Endometrium (tissue), 2 donors: ENCODE data around the gene TSPAN11.
"Not testable (repeated sequence)": the region's sequence is repeated elsewhere in the genome, so short reads cannot be mapped to it uniquely, and the experiment has no call there.

Source experiments
- FAIRE-seq: peaks from 2 replicates; lab custom pipeline; 2012; peaks lifted over from hg19 to GRCh38; lab: Jason Lieb, UNC
- donor health status: control.
- donor health status: control.

The TSPAN11 gene

GRCh38 chr12:30926243-30927221 is at the start of gene TSPAN11:
Gene TSPAN11 (plus strand): TSS chr12:30926748. CDS start chr12:30953992, 27,244 bp downstream.
- no peak for FAIRE-seq

DNA sequence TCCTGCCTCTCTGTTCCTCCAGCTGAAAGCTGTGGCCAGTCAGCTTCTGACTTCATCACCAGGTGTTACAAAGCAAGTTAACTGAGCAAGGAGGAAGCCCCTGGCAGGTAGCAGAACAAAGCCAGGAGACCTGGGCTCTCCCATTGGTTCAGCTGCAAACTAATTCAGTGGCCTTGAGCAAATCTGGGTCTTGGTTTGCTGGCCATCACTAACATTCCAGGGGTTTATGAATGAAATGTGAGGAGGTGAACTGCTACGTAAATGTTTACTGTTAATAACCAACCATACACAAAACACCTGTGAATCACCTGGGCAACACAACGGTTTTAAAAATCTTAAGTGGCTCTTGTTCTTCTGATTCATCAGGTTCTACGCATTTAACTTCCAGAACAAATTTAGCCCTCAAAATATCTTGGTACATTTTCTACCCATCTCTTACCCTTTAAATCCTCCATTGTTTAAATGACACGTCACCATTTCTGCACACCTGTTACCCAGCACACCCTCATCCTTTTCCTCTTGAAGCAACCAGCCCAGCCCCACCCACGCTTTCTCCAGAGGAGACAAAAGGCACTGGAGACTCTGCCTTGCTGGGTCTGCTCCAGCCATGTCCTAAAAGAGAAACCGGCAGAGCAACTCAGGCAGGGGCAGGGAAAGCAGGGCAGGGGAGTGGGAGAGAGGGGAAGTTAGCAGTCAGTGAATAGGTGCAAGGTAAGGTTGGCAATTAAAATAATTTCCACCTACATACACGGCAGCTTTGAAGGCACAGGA is 49.3 kb upstream of the TSPAN11 start:
- FAIRE-seq, result no peak

DNA sequence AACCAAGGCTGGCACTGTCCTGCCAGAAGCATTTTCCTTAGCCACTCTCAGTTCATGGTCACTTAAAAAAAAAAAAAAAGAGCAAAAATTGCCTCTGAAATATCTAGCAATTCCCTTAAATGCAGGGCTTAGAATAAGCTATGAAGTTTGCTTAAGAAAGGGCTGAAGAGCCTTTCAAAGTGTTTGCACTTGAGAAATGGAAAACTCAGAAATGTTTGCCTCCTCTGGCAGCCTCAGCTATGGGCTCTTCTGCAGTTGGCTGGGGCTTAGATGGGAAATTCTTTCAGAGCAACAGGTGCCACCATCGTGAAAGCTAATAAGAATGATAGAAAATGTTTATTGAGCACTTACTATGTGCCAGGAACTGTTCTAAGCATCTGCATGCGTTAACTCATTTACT is 48.5 kb upstream of the TSPAN11 start:
- FAIRE-seq, result no peak

GRCh38 chr12:30880061-30880460 is 46.5 kb upstream of the TSPAN11 start:
- no peak for FAIRE-seq

- no peak for FAIRE-seq
Measured at GRCh38 chr12:30880813-30881212, 45.7 kb upstream of the TSPAN11 start.

GRCh38 chr12:30882706-30883105 is 43.8 kb upstream of the TSPAN11 start:
- FAIRE-seq, result no peak

- FAIRE-seq, result no peak
Measured at GRCh38 chr12:30884799-30885198, 41.7 kb upstream of the TSPAN11 start.

DNA sequence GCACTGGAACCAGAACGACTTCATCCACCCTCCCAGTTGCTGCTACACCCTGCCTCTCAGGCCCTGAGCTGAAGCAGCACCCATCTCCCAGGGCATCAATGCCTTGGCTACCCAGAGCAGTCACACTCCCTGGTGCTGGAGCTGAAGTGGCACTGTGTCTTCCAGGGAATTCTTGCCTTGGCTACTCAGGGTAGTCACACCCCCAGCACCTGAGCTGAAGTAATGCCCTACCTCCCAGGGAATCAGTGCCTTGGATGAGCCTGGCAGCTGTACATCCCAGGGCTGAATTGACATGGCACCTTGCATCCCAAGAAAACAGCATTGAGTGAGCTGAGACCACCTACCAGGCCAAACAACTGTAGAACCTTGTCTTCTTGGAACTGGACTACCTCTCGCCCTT is 41.2 kb upstream of the TSPAN11 start:
- no peak for FAIRE-seq

DNA sequence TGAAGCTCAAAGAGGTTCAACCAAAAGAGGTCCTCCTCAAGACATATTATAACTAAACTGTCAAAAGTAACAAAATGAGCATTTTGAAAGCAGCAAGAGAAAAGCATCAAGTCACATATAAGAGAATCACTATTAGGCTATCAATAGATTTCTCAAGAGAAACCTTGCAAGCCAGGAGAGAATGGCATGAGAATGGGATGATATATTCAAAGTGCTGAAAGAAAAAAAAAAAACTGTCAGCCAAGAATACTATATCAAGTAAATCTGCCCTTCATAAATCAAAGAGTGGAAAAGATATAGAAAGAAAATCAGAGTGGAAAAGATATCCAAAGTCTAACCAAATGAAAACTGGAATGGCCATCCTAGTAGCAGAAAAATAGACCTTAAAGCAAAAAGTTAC is 39.3 kb upstream of the TSPAN11 start:
- FAIRE-seq, result no peak

- FAIRE-seq, result no peak
Measured at GRCh38 chr12:30888241-30888640, 38.3 kb upstream of the TSPAN11 start.

GRCh38 chr12:30894531-30894930 is 32.0 kb upstream of the TSPAN11 start:
- FAIRE-seq, result not testable (repeated sequence)

DNA sequence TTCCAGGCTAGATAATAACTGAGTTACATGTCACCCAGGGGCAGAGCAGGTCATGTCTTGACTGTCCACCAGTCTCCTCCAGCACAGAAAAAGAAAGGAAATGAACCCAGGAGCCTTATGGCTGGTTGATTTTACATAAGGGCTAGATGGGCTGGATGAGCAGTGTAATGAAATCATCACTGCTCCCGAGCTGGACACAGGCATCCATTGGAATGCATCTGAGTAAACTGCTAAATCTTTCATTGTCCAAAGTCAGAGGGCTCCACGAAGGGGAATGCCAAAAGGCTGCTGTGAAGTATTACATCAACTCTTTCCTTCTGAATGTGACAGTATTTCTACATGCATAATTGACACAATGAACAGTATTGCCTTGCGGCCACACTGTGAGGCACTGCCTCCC is 30.1 kb upstream of the TSPAN11 start:
- FAIRE-seq, result no peak

DNA sequence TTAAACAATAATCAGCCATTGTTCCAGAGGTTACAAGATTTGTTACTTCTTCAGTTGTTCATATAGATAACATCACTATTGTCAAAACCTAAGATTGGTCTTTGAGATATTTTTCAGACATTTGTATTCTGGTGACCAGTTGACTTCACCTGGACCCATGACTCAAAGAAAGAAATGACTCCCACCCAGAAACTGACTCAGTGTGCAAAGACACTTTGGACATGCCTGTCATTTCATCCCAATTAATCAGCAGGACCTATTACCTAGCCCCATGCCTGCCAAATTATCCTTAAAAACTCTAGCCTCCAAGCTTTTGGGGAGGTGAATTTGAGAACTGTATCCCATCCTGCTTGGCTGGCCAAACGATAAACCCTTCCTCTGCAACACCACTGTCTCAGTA is 27.7 kb upstream of the TSPAN11 start:
- FAIRE-seq, result no peak

GRCh38 chr12:30900351-30900750 is 26.2 kb upstream of the TSPAN11 start:
- FAIRE-seq, result no peak

DNA sequence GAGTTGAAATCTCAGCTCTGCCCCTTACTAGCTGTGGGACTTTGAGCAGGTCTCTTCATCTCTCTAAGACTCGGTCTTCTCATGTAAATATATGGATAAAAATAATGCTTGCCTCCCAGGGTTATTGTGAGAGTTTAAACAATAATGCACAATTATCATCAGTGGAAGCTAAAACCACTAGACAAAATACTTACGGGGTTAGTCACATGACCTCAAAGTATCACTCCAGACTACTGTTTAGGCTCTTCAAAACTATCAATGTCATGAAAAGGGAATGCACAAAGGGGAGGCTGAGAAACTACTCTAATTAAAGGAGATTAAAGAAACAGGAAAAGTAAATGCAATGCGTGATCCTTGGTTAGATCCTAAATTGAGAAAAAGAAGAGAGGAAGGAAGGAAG is 24.5 kb upstream of the TSPAN11 start:
- no peak for FAIRE-seq

GRCh38 chr12:30902596-30902995 is 24.0 kb upstream of the TSPAN11 start:
- no peak for FAIRE-seq

DNA sequence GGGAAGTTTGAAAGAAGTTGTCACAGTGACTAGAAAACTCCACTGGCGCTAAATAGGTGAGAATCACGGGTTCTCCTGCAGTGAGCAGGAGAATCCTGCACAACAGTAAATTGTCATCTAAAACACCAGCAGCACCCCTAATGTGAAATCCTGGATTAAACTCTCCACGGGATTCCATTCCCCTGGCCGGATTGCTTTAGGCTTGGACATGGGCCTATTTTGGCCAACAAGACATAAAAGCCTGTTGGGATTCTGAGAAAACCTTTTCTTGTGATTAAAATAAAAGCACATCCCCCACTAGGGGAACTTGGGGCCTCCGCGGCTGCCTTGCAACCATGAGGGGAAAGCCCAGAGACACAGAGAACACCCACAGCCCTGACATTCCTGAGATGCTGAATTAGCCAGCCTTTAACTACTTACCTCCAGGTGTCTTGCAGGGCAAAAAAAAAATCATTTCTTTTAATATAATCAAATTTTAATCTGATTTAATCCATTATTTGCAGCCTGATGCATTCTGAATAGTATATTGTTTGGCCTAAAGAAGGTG is 21.0 kb upstream of the TSPAN11 start:
- no peak for FAIRE-seq

- no peak for FAIRE-seq
Measured at GRCh38 chr12:30908076-30908721, 18.3 kb upstream of the TSPAN11 start.

DNA sequence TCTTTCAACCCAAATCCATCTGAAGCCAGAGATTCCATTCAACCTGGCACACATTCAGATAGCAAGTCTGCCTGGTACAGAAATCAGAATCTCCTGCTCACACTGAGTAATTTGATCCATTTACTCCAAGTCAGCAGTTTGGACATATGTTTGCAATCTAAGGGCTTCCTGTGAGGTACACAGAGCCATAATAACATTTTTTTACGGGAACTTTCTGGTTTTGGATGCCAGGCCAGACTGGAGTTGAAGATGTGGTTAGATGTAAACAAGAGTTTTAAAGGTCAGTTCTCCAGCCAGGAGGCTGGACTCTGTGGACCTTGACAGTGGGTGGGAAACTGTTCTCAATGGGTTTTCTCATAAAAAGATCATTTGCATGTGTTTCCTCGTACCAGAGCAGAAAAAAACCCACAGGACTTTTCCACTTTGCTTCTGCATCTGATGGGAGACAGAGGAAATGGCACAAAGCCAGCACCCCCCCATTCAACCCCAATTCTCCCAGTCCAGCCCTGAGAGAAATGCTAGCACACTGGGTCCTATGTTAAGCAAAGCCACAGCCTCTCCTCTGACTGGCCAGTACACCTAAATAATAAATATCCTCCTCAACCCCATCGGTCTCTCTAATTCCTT is 17.7 kb upstream of the TSPAN11 start:
- FAIRE-seq, result peak; percentile 87

DNA sequence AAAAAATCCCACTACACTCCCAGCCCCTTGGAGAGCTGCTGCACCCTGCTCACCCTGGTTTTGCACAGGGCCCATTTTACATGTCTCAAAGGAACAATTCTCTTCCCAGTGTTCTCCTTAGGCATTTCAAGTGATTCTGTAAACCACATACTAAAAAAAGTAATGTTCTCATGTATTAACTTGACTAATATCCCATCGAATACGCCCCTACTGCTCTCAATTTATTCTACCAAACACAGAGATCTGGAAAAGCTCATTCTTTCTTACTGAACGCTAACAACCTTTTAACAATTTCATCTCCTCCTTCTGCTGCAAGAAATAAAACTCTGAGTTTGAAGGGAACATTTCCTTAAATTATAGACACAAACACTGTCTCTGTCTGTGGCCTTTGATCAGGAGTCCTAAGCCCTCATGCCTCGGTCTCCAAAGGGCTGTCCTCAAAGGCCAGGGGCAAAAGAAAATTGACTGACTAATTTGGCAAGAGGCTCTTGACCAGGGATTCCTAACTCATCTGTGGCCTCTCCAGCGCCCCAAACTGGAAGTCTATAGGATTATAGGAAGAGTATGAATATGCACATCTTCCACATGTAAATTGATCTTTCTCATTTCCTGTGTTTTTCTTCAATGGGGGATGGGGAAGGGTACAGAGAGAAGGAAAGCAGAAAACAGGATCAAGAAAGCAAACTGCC is 17.1 kb upstream of the TSPAN11 start:
- peak; percentile 90 for FAIRE-seq

DNA sequence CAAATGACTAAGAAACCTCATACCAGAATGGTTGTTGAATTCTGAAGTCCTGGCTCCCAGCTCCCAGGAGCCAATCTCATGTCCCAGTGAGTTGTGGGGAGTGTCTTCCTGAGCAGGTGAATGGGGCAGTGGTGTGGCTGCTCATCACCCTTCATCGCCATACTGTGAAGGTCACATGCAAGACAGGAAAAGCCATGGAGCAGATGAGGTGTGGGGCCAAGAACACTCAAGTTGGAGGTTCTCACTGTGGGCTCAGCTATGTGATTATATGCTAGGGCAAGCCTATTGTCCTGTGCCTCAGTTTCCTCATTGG is 16.6 kb upstream of the TSPAN11 start:
- FAIRE-seq, result no peak
